Esophagus squamous epithelium (tissue), 4 donors: Measurements from ENCODE around the gene DUSP15.

ENCODE experiments used
- POLR2A ChIP-seq, 4 donors: fragments of 450-650 bp; IDR thresholded peaks; one replicate each; pipeline ENCODE4 v1.6.1; 2017; ENCODE audit warnings: antibody characterized with exemption in 4 of 4, mild to moderate bottlenecking in 4 of 4, moderate library complexity in 3 of 4
- TF ChIP-seq, protein P1 (sequence below), 6 experiments: fragments of 450-650 bp in 4 of 6; fragments of 200-600 bp in 2 of 6; sonication (generic) in 2 of 6; IDR thresholded peaks; one replicate each; pipeline ENCODE4 v1.5.1; 2016 to 2019; ENCODE audit warnings: antibody characterized with exemption in 6 of 6, mild to moderate bottlenecking in 4 of 6, moderate library complexity in 4 of 6

GRCh38 chr20:31883829-31884228 is 13.5 kb upstream of the DUSP15 start:
- TF ChIP-seq, protein P1, sequence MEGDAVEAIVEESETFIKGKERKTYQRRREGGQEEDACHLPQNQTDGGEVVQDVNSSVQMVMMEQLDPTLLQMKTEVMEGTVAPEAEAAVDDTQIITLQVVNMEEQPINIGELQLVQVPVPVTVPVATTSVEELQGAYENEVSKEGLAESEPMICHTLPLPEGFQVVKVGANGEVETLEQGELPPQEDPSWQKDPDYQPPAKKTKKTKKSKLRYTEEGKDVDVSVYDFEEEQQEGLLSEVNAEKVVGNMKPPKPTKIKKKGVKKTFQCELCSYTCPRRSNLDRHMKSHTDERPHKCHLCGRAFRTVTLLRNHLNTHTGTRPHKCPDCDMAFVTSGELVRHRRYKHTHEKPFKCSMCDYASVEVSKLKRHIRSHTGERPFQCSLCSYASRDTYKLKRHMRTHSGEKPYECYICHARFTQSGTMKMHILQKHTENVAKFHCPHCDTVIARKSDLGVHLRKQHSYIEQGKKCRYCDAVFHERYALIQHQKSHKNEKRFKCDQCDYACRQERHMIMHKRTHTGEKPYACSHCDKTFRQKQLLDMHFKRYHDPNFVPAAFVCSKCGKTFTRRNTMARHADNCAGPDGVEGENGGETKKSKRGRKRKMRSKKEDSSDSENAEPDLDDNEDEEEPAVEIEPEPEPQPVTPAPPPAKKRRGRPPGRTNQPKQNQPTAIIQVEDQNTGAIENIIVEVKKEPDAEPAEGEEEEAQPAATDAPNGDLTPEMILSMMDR (IDR thresholded peaks at IDR 0.05): no peak
- no peak for TF ChIP-seq POLR2A (IDR thresholded peaks at IDR 0.05)
